Occipital lobe (tissue), 2 donors: ENCODE measurements around the gene ERN1. TPM values are rescaled to one million over a fixed set of nuclear protein-coding genes. Genes with fewer than 3 reads are reported as not detected.
"Not testable (repeated sequence)": the region's sequence is repeated elsewhere in the genome, so short reads cannot be mapped to it uniquely, and the experiment has no call there.

Experiments used
- DNase-seq: peaks from one replicate; lab custom pipeline; 2025; lab: John Stamatoyannopoulos, UW
- total RNA-seq: library from RNA; depleted of rRNA; stranded (reverse); fragments of >200 nt; gene quantifications from one replicate; pipeline ENCODE4 v1.2.3, GENCODE V29; 2014

Gene ERN1
- total RNA-seq, 1 donor from 2014 or later: 5.9 TPM

DNA sequence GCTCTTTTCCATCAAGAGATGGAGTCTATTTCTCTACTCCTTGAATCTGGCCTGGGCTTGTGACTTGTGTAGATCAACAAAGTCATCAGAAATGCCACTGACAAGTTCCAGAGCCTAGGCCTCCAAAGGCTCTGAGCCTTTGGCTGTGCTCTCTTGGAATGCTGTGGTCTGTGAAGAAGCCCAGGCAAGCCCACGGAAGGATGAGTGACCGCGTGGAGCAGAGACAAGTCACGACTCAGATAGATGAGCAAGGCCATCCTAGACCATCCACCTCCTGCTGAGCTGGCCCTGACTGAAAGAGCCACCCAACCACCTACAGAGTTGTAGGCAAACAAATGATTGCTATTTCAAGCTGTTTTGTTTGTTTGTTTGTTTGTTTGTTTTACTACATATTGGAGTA is 97.9 kb downstream of the ERN1 start:
- no peak for DNase-seq

DNA sequence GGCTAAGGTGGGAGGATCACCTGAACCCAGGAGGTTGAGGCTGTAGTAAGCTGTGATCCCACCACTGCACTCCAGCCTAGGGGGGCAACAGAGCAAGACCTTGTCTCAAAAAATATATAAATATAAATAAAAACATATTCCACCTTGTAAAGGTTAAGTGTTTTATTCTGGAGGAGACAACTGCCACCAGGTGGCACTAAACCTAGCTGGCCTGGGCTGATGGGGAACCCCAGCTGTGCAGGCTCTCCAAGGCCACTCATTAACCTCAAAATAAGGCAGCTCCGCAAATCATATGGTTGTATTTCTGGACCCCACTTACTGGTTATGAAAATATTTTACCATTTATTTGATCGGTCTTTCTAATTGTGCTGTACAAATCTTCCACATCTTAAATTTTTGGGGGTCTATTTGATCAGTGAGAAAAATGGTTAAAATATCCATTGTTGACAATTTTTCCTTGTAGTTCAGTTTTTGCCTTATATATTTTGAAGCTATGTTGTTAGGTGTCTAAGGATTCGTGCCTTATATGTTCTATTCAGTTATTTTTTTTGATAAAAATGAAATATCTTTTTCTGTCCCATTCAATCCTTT is 101.0 kb downstream of the ERN1 start:
- DNase-seq: no peak

DNA sequence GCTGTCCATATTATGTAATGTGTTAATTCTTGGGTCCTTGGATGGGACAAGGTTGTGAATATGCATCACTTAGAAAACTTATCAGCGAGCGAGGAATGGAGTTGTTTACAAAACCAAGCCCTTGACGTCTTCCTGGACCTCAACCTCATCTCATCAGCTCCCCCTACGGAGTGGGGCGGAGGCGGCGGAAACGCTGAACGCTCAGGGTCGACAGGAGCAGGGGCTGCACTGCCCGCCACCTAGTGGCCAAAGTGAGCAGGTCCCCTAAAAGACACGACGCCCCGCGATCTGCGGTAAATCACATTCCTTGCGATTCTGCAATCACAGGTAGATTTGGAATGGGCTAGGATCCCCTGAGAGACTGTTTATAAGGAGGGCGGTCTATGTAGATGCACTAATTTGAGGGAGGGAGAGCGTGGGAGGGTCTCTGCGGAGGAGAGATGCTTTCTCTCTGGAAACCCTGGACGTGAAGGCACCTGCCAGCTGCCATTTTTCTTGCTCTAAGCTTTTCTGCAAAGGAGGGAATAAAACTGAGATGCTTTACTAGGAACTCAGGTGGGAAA is 104.1 kb downstream of the ERN1 start:
- DNase-seq: no peak

DNA sequence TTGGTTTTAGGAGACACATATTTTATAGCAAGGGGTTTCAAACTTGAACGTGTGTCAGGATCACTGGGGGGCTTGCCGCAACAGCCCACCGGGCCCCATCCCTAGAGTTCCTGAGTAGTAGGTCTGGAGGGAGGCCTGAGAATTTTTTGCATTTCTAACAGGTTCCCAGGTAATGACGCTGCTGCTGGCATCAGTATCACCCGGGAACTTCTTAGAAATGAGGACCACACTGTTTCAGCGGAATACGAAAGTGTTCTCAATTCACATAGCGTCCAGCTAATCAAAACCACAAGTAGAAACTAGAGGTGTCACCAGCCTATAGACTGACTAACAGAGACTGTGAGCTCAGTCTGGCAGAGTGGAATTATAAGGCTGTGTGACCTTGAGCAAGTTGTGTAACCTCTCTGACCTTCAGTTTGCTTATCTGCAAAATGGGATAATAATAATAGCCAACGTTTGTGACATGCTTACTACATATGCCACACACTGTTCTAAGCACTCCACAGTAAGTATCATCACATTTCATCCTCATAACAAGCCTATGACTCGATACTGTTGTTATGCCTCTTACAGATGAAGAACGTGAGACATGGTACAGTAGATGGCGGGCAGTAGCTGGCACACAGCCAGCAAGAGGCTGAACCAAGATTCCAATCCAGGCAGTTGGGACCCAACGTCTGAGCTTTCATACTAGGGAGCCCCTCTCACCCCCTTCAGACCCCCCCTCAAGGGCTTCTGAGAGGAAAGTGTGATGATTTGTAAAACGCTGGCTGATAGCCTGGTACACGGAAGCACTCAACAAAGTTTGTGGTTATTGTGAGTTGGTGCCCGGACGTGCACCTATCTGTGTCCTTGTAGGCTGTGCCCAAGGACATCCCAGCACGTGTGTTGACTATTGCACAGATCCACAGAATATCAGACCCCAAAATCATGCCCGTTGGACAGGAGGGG is 104.9 kb downstream of the ERN1 start:
- no peak for DNase-seq

DNA sequence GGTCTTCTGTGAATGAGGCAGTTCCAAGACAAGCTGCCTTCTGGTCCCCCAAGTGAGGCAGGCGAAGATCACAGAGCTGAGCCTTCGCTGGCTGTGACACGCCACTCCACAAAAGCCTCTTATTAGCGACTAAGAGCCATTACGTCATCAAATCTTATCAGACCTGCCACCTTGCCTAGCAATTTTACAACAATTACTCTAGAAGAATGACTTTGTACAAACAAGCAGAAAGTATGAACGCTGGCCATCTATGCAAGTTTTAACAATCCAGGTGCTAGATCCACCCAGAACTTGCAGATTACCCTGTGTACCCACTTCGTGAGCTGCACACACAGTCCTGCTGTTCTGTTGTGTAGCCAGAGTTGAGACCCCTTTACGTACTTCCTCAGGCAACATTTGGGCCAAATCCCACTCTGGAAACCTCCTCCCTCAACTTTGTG is 105.7 kb downstream of the ERN1 start:
- no peak for DNase-seq

DNA sequence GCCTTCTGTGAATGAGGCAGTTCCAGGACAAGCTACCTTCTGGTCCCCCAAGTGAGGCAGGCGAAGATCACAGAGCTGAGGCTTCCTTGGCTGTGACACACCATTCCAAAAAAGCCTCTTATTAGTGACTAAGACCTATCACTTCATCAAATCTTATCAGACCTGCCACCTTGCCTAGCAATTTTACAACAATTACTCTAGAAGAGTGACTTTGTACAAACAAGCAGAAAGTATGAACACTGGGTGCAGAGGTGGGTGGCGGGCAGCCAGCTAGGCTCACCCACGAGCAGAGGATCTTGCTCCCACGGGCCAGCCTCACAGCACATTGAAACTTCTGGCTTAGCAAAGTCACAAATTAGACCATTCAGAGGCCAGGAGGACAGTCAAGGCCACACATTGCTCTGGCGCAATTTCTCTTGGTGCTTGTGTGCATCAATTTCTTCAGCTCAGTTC is 107.3 kb downstream of the ERN1 start:
- no peak for DNase-seq

DNA sequence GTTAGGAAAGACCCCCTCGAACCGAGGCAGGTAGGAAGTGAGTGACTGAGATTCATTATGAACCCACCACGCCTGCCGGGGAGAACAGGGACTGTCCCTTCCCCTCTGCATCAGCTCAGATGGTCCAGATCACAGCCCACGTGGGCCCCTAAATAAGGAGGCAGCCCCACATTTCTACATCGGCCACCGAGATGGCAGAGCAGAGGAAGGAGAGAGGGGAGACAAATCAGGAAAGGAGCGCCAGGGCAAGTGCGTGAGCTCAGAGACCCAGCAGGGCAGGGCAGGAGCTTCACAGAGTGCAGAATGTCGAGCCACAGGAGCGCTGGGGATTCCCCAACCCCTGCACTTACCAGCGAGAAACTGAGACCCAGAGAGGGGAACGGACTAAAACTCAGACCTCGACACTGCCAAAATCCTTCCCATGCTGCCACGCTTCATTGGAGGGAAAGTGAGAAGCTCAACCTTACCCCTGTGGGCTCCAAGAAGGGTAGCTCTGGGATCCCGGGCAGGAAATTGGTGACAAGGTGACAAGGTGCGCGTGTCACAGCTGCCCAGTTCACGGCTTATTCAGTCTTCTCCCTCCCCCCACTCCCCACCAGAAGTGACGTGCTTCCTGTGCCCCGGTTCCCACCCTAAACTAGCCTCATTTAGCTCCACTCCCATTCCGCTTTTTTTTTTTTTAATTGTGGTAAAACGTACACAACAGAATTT is 109.7 kb downstream of the ERN1 start, which contains the start of gene ICAM2:
TSS of gene ICAM2 (minus strand) at position 578 of the 711 bp plus-strand sequence. CDS start 13,942 bp downstream, outside the sequence.
- DNase-seq: no peak

DNA sequence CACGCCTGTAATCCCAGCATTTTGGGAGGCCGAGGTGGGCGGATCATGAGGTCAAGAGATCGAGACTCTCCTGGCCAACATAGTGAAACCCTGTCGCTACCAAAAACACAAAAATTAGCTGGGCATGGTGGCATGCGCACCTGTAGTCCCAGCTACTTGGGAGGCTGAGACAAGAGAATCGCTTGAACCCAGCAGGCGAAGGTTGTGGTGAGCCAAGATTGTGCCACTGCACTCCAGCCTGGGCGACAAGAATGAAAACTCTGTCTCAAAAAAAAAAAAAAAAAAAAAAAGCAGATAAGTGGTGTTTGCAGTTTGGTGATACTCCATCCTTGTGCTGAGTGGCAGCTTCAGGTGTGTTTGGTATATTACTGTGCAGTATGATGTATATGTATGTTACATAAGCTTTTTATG is 110.4 kb downstream of the ERN1 start:
- not testable (repeated sequence) for DNase-seq

DNA sequence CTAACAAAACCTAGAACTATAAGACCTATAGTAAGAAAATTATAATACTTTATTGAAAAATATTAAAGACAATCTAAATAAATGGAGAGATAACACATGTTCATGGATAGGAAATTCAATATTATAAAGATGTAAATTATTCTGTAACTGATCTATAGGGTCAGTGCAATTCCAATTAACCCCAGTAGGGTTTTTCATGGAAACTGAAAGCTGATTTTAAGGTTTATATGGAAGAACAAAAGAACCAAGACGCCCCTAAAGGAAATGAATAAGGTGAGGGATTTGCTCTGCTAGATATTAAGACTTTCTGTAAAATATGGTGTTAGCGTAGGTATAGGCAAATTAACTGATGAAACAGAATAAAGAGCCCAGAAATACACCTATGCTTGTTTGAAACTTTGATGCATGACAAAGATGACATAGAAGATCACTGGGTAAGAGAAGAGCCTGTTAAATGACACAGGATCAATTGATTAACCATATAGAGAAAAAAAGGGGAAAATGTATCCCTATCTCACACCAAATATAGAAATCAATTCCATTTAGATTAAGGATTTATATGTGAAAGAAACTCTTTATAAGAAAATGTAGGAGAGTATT is 112.5 kb downstream of the ERN1 start:
- DNase-seq: no peak

DNA sequence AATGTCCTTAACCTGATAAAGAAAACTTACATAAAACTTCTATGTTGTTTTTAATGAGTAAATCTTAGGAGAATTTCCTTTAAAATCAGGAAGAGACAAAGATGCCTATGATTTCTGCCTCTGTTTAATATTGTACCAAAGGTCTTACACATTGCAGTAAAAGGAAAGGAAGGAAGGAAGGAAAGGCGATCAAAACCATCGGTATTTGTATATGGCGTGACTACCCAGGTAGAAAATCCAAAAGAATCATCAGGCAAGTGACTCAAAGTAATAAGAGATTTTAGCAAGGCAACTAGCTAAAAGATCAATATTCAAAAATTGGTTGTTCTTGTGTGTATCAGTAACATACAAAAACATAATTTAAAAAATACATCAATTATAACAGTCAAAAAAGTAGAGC is 113.0 kb downstream of the ERN1 start:
- no peak for DNase-seq

DNA sequence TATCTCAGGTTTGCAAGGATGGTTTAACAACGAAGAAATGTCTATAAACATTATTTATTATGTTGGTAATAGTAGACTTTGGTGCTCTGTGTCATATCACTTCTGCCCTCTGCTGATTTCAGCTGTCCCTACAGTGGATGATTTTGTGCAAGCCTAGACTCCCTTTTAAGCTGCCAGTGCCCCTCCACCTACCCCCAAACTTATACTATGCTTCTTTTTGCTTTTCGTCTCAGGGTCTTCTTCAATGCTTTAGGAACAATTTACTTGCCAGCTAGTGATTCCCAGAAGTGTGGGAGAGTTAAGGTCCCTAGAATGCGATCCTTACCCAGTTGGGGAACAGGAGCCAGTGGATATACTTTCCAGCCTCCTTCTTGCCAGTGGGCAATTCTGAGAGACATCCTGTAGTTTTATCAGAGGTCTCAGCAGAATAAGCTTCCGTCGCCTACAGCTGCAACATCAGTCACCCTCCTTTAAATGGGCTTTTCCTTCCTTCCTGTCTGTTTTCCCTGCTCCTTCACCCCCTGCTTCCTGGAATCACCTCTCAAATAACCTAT is 113.6 kb downstream of the ERN1 start:
- no peak for DNase-seq

DNA sequence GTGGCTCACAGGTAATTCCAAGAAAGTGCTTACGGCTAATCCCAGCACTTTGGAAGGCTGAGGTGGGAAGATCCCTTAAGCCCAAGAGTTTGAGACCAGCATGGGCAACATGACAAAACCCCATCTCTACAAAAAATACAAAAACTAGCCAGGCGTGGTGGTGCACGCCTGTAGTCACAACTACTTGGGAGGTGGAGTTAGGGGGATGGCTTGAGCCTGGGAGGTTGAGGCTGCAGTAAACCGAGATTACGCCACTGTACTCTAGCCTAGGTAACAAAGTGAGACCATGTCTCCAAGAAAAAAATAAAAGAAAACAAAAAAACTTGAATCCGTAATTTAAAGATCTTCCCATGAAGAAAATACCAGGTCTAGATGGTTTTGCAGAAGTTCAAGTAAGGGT is 114.5 kb downstream of the ERN1 start:
- DNase-seq: no peak

DNA sequence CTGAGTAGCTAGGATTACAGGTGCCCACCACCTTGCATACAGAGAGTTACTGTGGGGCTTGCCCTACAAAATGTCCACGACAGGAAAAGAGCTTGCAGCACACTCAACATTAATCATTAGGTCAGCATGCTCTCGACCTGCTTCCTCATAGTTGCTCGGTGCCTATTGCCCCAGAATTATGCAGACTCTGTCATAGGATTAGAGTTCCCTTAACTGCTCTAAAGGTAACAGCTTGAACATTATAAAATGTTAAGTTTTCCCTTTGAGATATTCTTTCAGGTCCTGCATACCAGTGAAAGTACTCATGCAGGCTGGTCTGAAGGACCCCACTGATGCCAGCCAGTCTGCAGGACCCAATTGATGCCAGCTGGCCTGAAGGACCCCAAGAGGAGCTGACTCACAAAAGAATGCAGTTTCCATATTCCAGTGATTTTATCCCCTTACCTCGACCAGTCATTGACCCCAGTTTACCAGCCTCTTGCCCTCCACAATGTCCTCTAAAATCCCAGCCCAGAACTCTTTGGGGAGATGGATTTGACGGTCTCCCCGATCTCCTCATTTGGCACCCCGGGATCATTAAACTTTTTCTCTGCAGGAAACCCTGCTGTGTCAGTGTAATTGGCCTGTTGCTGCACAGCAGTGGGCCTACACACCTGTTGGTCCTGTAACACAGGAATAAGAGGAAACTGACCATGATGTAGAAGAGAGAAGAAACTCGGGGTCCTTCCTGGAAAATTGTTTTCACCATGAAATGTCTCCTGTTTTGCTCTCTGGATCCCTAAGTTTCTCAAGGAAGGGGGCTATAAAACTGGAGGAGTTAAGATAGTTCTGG is 120.2 kb downstream of the ERN1 start:
- DNase-seq: no peak

DNA sequence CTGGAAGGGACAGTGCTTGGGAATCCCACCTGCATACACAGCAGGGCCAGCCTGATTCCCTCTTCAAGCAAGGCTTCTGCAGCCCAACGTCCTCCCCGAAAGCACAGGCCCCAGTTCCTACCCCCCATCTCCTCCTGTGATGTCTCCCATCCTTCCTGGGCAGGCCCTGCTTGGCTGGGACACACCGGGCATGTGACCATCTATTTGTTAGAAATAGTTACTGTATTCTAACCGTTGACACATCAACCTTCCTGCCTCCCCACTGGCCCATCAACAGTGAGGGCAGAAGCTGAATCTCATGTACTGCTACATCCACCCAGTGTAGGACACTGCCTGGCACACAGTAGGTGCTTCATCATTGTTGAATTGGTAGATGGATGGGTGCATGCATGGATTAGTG is 121.1 kb downstream of the ERN1 start:
- DNase-seq: no peak

DNA sequence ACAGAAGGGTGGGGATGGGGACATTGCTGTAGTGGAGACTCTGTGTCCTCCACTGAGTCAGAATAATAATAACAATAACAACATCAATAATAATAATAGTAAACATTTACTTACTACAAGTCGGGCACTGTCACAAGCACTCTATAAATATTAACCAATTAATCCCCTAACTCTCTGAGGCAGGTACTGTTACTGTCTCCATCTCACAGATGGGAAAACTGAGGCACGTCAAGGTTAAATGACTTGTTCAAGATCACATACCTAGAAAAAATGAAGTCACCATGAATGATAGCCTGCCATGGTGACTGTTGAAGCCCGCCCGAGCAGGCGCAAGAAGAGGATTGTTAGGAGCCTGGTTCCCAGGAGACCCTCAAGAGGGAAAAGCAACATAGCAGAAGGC is 121.6 kb downstream of the ERN1 start:
- DNase-seq: no peak

DNA sequence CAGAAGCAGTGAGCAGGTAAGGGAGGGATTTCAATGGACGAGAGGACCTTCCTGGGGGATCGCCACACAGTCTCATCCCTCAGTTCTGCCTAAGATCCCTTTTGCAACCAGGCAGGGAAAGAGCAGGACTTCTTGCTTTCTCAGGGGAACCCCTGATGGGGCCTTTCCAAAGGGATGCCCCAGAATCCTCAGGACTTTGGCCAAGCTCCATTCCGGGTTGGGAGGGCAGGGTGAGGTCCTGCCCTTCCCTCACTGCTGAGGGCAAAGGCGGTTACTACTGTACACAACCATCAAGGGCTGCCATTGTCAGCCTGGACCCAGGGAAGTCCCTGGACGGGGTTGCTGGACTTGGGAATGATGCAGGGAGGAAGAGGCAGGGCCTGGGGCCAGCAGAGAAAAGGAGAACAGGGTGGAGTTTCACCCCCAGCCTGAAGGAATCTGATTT is 122.1 kb downstream of the ERN1 start:
- DNase-seq: no peak

DNA sequence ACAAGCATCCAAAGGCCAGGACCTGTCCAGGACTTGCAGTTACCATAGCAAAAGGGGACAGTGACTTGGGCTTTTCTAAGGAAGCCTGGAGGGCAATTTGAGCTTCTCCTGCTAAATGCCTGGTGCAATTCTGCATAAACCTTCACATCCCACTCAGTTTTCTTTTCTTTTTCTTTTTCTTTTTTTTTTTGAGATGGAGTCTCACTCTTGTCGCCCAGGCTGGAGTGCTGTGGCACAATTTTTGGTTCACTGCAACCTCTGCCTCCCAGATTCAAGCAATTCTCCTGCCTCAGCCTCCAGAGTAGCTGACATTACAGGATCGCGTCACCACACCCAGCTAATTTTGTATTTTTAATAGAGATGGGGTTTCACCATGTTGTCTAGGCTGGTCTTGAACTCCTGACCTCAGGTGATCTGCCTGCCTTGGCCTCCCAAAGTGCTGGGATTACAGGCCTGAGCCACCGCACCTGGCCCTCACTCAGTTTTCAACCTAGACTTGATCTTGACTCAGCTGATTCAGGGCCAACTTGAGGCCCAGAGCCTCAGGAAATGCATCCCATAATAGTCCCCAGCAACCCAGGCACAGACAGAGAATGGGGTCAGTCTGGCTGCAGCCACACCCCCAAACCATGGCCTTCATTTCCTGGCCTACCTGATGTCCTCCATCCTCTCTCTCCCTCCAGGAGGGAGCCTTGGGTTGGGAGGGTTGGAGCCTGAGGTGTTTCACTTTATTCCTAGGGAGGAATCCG is 122.7 kb downstream of the ERN1 start:
- not testable (repeated sequence) for DNase-seq

DNA sequence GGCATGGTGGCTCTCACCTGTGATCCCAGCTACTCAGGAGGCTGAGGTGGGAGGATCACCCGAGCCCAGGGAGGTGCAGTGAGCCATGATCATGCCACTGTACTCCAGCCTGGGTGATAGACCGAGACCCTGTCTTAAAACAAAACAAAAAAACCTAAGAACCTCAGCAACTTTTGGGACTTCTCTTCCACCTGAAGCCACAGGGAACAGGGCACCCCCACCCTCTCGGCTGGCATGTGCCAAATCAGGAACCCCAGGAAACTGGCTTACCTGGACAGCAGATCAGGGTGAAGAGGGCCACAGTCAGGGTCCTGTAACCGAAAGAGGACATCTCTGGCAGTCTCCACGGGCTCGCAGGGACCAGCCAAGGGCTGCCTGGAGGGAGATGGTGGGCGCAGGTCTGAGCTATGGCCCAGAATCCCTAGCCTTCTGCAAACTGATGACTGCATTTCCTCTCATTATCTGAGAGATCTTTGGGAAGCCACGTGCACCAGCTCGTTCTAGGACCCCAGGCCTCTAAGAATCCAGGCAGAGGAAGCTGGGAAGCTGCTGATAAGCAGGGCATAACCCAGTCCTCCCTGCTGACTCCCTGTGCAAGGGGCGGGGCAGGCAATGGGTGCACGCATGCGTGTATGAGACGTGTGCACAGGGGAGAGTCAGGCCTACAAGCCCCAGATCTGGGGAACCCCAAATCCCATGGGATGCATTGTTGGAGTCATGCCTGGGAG is 123.4 kb downstream of the ERN1 start:
- no peak for DNase-seq
